ENCODE data around the gene MAGI2. TPM values are rescaled to one million over a fixed set of nuclear protein-coding genes. Genes with fewer than 3 reads are reported as not detected.

MAGI2 gene
- total RNA-seq, 1 donor from 2014 or later = 0.10 TPM

DNA sequence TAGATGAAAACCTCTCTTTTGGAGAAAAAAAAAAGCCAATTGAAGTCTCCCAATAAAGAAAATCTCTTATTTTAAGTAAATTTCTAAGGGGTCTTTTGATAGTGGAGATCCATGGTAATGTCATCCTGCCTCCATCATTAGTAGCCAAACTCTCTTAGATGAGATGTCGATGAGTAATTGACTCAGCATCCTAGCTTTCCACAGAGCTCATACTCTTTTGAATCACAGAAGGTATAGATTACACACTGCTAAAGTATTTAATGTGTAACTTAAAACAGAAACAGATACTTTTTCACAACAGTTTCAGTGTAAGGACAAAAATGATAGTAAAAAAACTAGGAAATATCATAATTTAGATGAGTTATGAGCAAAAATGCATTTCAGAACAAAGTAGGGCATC, 19.4 kb downstream of the MAGI2 start:
- H3K27me3 Mint-ChIP-seq (ENCODE audit: insufficient read depth) = no peaks in the 10 kb centered on the region
- H3K4me3 Mint-ChIP-seq = no peak overlapping the region
- H3K9me3 Mint-ChIP-seq = no peaks in the 10 kb centered on the region
- H3K36me3 Mint-ChIP-seq (ENCODE audit: low read depth) = no peaks in the 10 kb centered on the region
- DNase-seq (ENCODE audit: low spot score) = no peak
- no peak overlapping the region for H3K27ac Mint-ChIP-seq
- intact Hi-C loops (cut with micrococcal nuclease) = no loop called here
- H3K4me1 Mint-ChIP-seq (ENCODE audit: low read depth) = no peaks in the 10 kb centered on the region

DNA sequence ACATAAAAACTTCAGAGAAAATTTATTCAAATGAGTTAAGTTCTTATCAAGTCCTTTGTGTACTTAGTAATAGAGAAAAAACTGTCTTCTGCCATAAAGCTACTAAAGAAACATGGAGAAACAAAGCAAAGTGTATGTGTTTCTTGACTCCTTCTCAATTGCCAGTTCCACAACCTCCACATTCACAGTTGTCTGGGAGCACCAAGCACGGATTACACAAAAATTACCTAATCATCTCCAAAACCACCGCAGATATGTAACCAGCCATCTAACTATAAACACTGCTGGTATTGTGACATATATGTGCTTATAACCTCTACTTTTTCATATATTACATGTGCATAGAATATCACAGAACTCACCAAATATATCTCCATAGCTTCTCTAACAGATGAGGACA, 23.1 kb downstream of the MAGI2 start:
- no peaks in the 10 kb centered on the region for H3K9me3 Mint-ChIP-seq
- no peak overlapping the region for H3K4me3 Mint-ChIP-seq
- H3K27me3 Mint-ChIP-seq (ENCODE audit: insufficient read depth) = no peaks in the 10 kb centered on the region
- intact Hi-C loops (cut with micrococcal nuclease) = no loop called here
- no peak overlapping the region for H3K27ac Mint-ChIP-seq
- no peaks in the 10 kb centered on the region for H3K36me3 Mint-ChIP-seq (ENCODE audit: low read depth)
- no peak for DNase-seq (ENCODE audit: low spot score)
- H3K4me1 Mint-ChIP-seq (ENCODE audit: low read depth) = no peaks in the 10 kb centered on the region

- no peak for DNase-seq (ENCODE audit: low spot score)
Observed at GRCh38 chr7:79425665-79426064, 27.8 kb downstream of the MAGI2 start.

GRCh38 chr7:79421751-79422150, 31.7 kb downstream of the MAGI2 start:
- H3K27ac Mint-ChIP-seq = no peak overlapping the region
- H3K27me3 Mint-ChIP-seq (ENCODE audit: insufficient read depth) = peaks cover 2% of the 10 kb centered on the region
- H3K36me3 Mint-ChIP-seq (ENCODE audit: low read depth) = no peaks in the 10 kb centered on the region
- DNase-seq (ENCODE audit: low spot score) = no peak
- H3K9me3 Mint-ChIP-seq = no peaks in the 10 kb centered on the region
- intact Hi-C loops (cut with micrococcal nuclease) = no loop called here
- no peaks in the 10 kb centered on the region for H3K4me1 Mint-ChIP-seq (ENCODE audit: low read depth)
- H3K4me3 Mint-ChIP-seq = no peak overlapping the region

More at GRCh38 chr7:79425665-79426064, 27.8 kb downstream of the MAGI2 start:
- no peaks in the 10 kb centered on the region for H3K9me3 Mint-ChIP-seq
- no peaks in the 10 kb centered on the region for H3K27me3 Mint-ChIP-seq (ENCODE audit: insufficient read depth)
- no peaks in the 10 kb centered on the region for H3K4me1 Mint-ChIP-seq (ENCODE audit: low read depth)
- intact Hi-C loops (cut with micrococcal nuclease) = no loop called here
- no peaks in the 10 kb centered on the region for H3K36me3 Mint-ChIP-seq (ENCODE audit: low read depth)
- H3K4me3 Mint-ChIP-seq = no peak overlapping the region
- H3K27ac Mint-ChIP-seq = no peak overlapping the region

GRCh38 chr7:79420464-79420863, 33.0 kb downstream of the MAGI2 start:
- H3K4me1 Mint-ChIP-seq (ENCODE audit: low read depth) = no peaks in the 10 kb centered on the region
- H3K27me3 Mint-ChIP-seq (ENCODE audit: insufficient read depth) = peaks cover 2% of the 10 kb centered on the region
- H3K36me3 Mint-ChIP-seq (ENCODE audit: low read depth) = no peaks in the 10 kb centered on the region
- H3K27ac Mint-ChIP-seq = no peak overlapping the region
- DNase-seq (ENCODE audit: low spot score) = no peak
- H3K4me3 Mint-ChIP-seq = no peak overlapping the region
- H3K9me3 Mint-ChIP-seq = no peaks in the 10 kb centered on the region
- intact Hi-C loops (cut with micrococcal nuclease) = no loop called here

DNA sequence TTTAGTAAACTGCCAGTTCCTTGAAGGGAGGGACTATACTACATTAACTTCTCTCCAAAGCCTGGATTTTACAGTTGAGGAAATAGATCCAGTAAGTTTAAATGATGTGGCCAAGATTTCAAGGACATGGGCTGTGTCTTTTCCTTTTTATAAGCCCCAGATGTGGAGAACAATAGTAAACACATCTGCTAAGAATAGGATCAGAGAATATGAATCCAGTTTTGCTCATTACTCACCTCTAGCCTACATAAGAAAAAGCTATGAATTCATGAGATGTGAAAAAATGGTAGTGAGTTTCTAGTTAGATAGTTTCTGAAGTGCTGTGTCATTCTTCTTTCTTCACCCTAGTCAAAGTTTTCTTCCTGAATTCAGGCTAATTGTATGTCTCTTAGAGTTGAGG, 38.6 kb downstream of the MAGI2 start:
- H3K27ac Mint-ChIP-seq = no peak overlapping the region
- peaks cover 2% of the 10 kb centered on the region for H3K27me3 Mint-ChIP-seq (ENCODE audit: insufficient read depth)
- no peaks in the 10 kb centered on the region for H3K9me3 Mint-ChIP-seq
- no peaks in the 10 kb centered on the region for H3K36me3 Mint-ChIP-seq (ENCODE audit: low read depth)
- intact Hi-C loops (cut with micrococcal nuclease) = no loop called here
- DNase-seq (ENCODE audit: low spot score) = no peak
- no peaks in the 10 kb centered on the region for H3K4me1 Mint-ChIP-seq (ENCODE audit: low read depth)
- H3K4me3 Mint-ChIP-seq = no peak overlapping the region

DNA sequence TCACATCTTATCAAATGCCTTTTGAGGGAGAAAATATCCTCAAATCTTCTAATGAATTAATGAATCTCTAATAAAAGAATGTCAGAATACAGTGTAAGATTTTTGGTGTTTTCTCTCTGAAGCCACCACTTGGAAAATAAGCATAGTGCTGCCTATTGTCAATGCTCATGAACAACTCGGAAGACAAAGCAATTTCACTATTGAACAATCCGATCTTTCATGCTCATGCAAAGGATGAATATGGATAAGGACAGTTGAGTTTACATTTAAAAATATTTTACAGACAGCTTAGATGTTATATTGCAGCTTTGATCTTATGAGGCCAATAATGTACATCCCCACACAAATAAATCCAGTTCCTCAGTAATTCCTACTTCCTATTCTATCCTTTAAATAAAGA, 40.6 kb downstream of the MAGI2 start:
- H3K4me3 Mint-ChIP-seq = no peak overlapping the region
- no peaks in the 10 kb centered on the region for H3K4me1 Mint-ChIP-seq (ENCODE audit: low read depth)
- no peaks in the 10 kb centered on the region for H3K9me3 Mint-ChIP-seq
- intact Hi-C loops (cut with micrococcal nuclease) = no loop called here
- no peak for DNase-seq (ENCODE audit: low spot score)
- H3K27me3 Mint-ChIP-seq (ENCODE audit: insufficient read depth) = no peaks in the 10 kb centered on the region
- no peak overlapping the region for H3K27ac Mint-ChIP-seq
- H3K36me3 Mint-ChIP-seq (ENCODE audit: low read depth) = no peaks in the 10 kb centered on the region

DNA sequence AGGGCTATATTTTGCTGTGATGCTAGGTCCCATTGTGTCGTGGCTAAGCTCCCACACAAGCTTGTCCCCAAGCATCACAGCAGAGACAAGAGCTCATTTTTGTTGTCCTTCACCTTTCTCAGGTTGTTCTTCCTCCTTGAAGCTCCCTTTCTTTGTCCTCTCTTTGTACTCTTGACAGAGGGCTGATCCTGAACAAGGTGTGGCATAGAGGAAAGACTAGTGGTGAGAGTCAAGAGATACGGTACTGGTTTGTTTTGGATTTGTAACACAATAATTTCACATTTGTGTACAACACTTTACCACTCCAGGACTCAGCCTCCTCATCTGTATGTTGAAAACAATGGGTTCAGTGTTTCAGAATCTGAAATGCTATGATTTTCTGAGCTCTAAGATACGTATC, 41.0 kb downstream of the MAGI2 start:
- intact Hi-C loops (cut with micrococcal nuclease) = no loop called here
- Mint-ChIP-seq H3K36me3 (ENCODE audit: low read depth) (no peaks in the 10 kb centered on the region), H3K4me1 (ENCODE audit: low read depth) (no peaks in the 10 kb centered on the region), H3K9me3 (no peaks in the 10 kb centered on the region), H3K4me3 (no peak overlapping the region), H3K27ac (no peak overlapping the region), H3K27me3 (ENCODE audit: insufficient read depth) (no peaks in the 10 kb centered on the region)
- no peak for DNase-seq (ENCODE audit: low spot score)

- Mint-ChIP-seq H3K36me3 (ENCODE audit: low read depth) (no peaks in the 10 kb centered on the region), H3K27me3 (ENCODE audit: insufficient read depth) (no peaks in the 10 kb centered on the region), H3K27ac (no peak overlapping the region), H3K9me3 (no peaks in the 10 kb centered on the region), H3K4me3 (no peak overlapping the region), H3K4me1 (ENCODE audit: low read depth) (no peaks in the 10 kb centered on the region)
- intact Hi-C loops (cut with micrococcal nuclease) = no loop called here
- DNase-seq (ENCODE audit: low spot score) = no peak
Observed at GRCh38 chr7:79410345-79410744, 43.1 kb downstream of the MAGI2 start.

DNA sequence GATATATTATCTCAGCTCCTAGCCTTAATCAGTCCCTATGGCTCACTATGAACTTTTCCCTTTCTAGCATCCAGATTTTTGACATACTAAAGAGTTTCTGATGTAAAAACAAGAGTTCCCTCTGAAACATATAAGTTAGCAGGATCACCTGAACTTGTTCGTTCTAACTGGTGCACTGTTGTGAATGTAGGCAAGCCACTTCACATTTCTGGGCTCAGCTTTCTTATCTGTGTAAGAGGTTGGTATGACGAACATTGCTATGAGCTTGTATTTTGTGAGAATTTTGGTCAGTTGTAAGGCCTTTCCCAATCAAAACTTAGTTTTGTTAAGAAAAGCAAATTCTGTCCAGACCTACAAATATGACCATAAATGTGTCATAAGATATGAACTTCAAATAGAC, 46.1 kb downstream of the MAGI2 start:
- no peaks in the 10 kb centered on the region for H3K9me3 Mint-ChIP-seq
- H3K4me1 Mint-ChIP-seq (ENCODE audit: low read depth) = no peaks in the 10 kb centered on the region
- intact Hi-C loops (cut with micrococcal nuclease) = no loop called here
- no peak for DNase-seq (ENCODE audit: low spot score)
- H3K27ac Mint-ChIP-seq = no peak overlapping the region
- no peaks in the 10 kb centered on the region for H3K36me3 Mint-ChIP-seq (ENCODE audit: low read depth)
- no peaks in the 10 kb centered on the region for H3K27me3 Mint-ChIP-seq (ENCODE audit: insufficient read depth)
- H3K4me3 Mint-ChIP-seq = no peak overlapping the region

DNA sequence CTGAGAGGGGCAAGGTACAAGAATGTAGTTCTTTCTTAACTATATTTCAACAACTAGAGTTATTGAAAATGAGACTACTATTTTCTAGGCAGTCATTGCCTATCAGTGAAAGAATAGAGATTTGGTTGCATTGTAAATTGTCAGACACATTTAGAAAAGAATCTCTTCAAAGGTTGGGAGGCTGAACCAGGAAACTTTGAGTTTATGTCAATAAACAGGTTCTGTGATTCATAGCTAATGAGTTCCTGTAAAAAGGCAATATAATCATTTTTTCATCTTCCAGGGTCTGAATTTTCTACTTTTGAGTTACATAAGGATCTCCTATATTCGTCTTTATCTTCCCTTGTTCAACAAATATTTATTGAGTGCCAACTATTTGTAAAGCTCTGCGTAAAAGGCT, 47.1 kb downstream of the MAGI2 start:
- H3K36me3 Mint-ChIP-seq (ENCODE audit: low read depth) = no peaks in the 10 kb centered on the region
- intact Hi-C loops (cut with micrococcal nuclease) = no loop called here
- H3K27ac Mint-ChIP-seq = no peak overlapping the region
- H3K4me3 Mint-ChIP-seq = no peak overlapping the region
- no peak for DNase-seq (ENCODE audit: low spot score)
- no peaks in the 10 kb centered on the region for H3K4me1 Mint-ChIP-seq (ENCODE audit: low read depth)
- no peaks in the 10 kb centered on the region for H3K27me3 Mint-ChIP-seq (ENCODE audit: insufficient read depth)
- no peaks in the 10 kb centered on the region for H3K9me3 Mint-ChIP-seq

- no peak for DNase-seq (ENCODE audit: low spot score)
- Mint-ChIP-seq H3K4me1 (ENCODE audit: low read depth) (no peaks in the 10 kb centered on the region), H3K27ac (no peak overlapping the region), H3K9me3 (no peaks in the 10 kb centered on the region), H3K27me3 (ENCODE audit: insufficient read depth) (no peaks in the 10 kb centered on the region), H3K4me3 (no peak overlapping the region), H3K36me3 (ENCODE audit: low read depth) (no peaks in the 10 kb centered on the region)
- intact Hi-C loops (cut with micrococcal nuclease) = no loop called here
Observed at GRCh38 chr7:79405368-79405767, 48.1 kb downstream of the MAGI2 start.

DNA sequence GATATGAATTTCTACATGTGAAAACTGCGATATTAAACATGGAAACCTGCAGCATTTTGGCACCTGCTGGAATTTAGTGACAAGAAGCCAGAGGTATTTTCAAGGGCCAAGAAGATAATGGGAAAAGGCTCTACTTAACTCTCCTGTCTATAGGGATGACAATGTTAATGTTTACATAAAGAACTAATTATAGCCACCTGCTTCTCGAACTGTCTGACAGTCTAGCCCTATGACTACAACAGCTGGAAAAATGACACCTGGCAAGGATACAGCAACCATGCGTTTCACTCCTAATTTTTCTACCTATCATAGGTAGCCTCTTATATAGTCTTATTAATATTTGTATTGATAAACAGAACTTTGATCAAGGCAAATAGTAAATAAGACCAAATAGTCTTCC, 49.6 kb downstream of the MAGI2 start:
- DNase-seq (ENCODE audit: low spot score) = no peak
- Mint-ChIP-seq H3K4me1 (ENCODE audit: low read depth) (no peaks in the 10 kb centered on the region), H3K9me3 (no peaks in the 10 kb centered on the region), H3K36me3 (ENCODE audit: low read depth) (no peaks in the 10 kb centered on the region), H3K4me3 (no peak overlapping the region), H3K27me3 (ENCODE audit: insufficient read depth) (no peaks in the 10 kb centered on the region), H3K27ac (no peak overlapping the region)
- intact Hi-C loops (cut with micrococcal nuclease) = no loop called here

DNA sequence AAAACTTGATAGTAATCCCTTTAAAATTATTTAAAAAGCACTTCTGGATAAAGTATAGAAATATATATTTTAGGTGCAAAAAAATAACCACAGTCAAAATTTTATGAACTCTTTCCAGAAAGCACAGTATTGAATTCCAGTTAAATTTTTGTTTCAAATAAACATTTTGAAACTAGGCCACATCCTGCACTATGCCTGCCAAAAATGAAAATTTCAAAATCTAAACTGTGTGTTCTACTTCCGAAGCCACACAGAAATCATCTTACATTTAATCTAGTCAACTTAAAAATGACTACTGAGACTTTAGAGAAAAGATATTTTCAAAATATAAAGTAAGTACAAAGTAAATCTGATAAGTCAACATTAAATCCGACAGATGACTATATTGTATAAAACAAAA, 50.0 kb downstream of the MAGI2 start:
- H3K27ac Mint-ChIP-seq = no peak overlapping the region
- H3K36me3 Mint-ChIP-seq (ENCODE audit: low read depth) = no peaks in the 10 kb centered on the region
- H3K4me3 Mint-ChIP-seq = no peak overlapping the region
- H3K4me1 Mint-ChIP-seq (ENCODE audit: low read depth) = no peaks in the 10 kb centered on the region
- intact Hi-C loops (cut with micrococcal nuclease) = no loop called here
- no peak for DNase-seq (ENCODE audit: low spot score)
- no peaks in the 10 kb centered on the region for H3K9me3 Mint-ChIP-seq
- no peaks in the 10 kb centered on the region for H3K27me3 Mint-ChIP-seq (ENCODE audit: insufficient read depth)

Data from activated T-helper 1 cell treated with anti-CD3 and anti-CD28 coated beads, Interleukin-12 subunit alpha, Interleukin-12 subunit beta, Interleukin-2, Interleukin-4 antibody, amounts not matched to agents 30 ng/mL and 10 ng/mL and 1 ng/mL, durations not matched to agents 14 hours and 24 hours and 36 hours (primary cell).